Measurements from ENCODE around the gene SNAP47. TPM values are rescaled to one million over a fixed set of nuclear protein-coding genes. Genes with fewer than 3 reads are reported as not detected.
A peak's percentile ranks its signal among the peaks of the same experiment; 100 is the strongest.

Gene SNAP47
- total RNA-seq, 1 donor: 42.8 TPM

DNA sequence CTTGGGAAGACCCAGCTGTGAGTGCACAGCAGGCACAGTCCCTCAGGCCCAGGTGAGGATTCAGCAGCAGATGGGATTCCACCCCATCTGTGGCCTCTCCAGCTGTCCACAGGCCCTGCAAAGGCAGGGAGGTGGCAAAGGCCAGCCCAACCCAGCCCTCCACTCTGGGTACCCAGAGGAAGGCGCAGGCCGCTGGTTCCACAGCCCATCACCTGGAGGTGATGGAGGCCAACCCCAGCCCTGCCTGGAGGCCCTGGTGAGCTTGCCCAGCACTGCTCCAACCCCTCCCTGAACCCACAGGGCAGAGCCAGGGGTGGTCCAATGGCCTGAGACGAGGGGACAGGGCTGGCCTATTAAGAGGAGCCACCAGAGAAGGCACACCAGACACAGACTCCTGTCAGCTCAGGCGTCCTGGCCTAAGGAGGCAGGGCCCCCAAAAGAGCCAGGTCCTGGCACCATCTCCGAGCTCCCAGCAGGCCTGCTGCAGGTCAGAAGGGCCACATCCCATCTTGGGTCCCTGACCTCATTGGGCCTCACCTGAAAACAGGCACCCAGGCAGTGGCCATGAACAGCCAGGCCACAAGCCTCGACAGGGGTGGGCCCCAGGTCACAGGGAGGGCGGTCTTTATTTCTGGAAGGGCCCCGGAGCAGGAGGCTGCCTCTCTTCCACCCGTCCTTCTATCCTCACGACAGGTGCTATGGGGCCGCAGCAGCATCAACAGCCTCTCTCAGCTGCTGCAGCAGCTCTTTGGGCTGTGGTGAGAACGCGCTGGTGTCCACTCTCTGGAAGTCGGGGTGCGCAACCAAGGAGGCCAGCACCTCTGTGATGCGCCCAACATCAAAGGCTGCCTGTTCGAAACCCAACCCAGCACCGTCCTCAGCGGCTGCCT is 3.3 kb upstream of the SNAP47 start:
- DNase-seq (ENCODE audit: low read depth in 2 of 3, low spot score in 2 of 3): no peak

DNA sequence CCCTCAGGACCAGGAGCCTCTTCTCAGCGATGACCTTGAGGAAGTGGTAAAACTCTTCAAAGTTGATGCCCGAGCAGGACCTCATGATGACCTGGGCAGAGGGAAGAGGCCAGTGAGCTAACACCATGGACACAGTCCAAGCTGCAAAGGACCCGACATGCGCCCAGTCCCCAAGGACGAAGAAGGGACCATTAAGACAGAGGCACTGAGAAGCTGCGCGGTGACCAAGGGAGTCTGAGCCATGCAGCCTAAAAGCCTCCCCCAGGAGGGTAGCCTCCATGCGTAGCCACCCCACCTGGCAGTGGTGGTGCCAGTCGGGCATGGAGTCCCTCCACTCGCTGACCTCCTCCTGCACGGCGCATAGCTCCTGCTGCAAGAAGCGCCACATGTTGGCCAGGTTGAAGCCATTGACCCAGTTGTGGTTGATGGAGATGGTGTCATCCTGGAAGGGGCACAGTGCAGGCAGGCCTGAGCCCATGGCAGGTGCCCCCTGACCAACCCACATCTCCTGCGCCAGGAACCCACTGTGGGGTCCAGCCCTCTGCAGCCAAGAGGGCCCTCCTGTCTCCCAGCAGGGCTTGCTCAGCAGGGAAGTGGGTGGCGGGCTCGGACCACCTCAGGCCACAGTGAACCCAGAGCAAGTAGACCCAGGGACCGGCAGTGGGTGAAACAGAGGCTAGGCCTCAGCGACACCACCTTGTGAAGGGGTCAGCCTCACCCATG is 2.5 kb upstream of the SNAP47 start:
- DNase-seq (ENCODE audit: low read depth in 2 of 3, low spot score in 2 of 3): no peak

DNA sequence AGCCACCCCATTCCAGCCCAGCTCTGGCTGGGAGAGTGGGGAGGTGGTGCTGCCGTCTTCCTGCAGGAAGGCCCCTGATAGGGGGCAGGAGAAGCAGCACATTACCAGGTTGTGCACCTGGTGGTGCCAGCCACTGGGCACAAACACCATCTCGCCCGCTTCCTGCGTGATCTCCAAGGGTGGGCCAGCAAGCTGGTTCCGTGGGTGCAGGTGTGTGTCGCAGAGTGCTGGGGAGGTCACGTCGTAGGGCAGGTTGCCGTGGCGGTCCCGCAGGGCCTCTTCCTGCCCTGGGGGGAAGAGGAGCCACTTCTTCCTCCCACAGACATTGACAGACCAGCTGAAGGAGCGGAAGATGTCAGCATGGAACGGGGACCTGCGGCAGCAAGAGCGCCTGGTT is 1.9 kb upstream of the SNAP47 start:
- no peak for DNase-seq (ENCODE audit: low read depth in 2 of 3, low spot score in 2 of 3)

DNA sequence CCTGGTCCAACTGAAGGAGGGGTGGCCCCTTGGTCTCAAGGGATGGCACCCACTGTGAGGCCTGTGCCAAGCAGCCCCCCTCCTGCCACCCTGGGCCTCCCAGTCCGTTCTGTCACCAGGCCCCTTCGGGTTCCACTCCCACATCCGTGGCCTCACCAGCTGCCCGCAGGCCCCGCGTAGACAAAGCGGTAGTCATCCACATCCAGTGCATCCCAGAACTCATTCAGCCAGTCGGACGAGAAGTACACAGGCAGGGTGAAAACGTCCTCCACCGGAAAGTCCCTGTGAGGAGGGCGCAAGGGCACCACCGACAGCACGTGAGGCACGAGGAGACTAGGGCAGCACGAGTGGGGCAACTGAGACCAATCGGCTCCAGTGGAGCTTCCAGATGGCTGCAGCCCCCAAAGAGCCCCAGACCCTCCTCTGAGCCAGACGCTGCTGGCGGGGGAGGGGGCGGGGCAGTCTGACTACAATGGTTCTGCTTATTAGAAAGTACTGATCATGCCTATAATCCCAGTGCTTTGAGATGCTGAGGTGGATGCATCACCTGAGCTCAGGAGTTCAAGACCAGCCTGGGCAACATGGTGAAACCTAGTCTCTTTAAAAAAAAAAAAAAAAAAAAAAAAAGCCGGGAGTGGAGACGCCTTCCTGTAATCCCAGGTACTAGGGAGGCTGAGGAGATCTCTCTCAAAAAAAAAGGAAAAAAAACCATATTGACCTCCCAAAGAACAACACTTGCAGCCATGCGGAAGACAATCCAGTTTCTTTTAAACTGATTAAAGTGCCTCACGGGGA is 1.3 kb upstream of the SNAP47 start:
- no peak for DNase-seq (ENCODE audit: low read depth in 2 of 3, low spot score in 2 of 3)

DNA sequence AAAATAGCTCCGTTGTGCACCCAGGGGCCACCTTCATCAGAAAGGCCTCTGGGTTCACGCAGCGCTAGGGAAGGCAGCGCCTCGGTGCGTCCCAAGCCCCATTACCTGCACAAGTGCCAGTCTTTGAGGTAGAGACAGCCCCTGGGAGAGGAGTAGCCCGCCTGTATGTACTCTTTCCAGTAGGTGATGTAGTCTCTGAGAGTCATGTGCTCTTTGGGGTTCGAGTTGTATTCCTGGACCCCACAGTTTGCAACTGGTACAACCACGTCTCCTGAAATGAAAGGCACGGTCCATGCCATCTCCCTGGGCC is 734 bp upstream of the SNAP47 start:
- DNase-seq (ENCODE audit: low read depth in 2 of 3, low spot score in 2 of 3): peak in 1 of 3 donors; percentile 15

DNA sequence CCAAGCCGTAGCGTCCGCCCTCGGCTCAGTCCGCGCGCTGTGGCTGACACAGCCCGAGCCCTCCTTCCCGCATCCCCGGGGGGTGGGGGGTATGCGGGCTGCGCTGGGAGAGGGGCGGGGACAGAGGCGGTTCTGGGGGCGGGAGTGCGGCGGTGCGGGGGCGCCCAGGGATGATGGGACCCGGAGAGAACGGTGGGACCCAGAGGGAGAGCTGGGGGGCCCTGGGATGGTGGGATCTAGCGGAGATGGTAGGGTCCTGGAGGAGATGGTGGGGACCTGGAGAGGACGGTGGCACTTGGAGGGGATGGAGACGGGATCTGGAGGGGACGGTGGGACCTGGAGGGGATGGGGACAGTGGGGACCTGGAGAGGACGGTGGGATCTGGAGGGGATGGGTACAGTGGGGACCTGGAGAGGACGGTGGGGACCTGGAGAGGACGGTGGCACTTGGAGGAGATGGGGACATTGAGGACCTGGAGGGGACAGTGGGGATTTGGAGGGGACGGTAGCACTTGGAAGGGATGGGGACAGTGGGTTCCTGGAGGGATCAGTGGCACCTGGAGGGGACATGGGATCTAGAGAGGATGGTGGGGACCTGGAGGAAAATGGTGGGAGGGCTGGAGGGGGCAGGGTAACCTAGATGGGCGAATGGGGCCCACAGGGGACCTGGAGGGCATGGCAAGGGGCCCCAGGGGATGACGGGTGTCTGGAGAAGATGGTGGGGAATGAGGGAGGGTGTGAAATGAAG is 477 bp downstream of the SNAP47 start:
- no peak for DNase-seq (ENCODE audit: low read depth in 2 of 3, low spot score in 2 of 3)

DNA sequence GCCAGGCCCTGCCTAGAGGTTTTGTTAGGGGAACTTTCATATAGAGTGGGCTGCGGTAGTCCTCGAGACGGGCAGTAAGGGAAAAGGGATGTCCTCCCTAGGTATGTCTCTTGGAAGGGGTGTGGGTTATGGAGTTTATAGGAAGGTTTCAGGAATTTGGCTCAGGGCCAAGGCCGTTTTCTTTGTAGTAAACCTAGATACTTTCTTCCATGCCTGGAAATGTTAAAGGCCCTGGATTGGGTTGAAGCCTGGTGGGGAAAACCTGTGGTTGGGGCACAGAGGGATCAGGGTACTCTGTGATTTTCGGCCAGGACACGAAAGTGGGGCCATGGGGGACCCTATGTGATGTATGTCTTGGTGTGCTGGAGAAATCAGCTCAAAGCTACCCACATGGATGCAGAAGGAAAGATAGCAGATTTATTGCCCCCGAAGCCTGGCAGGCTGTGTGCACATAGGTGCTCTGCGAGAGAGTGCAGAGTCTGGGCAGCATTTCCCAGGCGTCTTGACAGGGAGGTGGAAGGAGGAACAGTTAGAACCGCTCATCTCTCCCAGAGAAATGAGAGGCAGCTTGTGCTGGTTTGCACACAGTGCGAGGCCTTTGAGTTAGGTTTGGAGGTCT is 1.7 kb downstream of the SNAP47 start:
- DNase-seq (ENCODE audit: low read depth in 2 of 3, low spot score in 2 of 3): no peak

DNA sequence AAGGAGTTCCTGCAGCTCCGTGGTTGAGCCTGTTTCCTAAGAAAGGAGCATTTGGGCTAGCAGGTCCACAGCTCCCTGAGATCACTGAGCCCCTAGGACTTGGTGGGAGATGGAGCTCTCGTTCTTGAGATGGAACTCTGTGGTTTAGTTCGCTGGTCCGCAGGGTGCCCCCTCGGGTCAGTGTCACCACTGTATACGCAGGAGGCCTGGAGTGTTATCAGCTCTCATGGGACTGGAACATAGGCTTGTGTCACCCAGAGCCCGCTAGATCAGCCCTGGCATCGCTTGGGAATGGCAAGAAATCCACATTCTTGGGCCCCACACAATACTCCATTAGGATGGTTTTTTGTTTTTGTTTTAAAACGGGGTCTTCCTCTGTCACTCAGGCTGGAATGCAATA is 3.6 kb downstream of the SNAP47 start:
- no peak for DNase-seq (ENCODE audit: low read depth in 2 of 3, low spot score in 2 of 3)

DNA sequence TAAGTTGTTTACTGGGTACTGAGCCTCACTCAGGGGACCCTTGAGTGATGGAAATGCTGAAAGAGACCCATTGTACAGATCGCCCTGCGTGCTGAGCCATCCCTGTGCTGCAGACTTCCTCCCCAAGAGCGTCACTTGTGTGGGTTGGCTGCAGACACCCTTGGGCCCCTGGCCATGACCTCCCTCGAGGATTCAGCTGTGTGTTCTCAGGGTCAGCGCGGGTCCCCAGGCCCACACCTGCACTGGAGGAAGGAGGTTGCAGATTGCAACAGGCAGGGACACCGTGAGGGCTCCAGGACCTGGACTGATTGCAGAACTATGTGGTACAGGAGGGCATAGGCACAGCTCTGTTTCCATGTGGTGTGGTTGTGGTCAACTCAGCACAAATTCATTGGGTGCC is 4.4 kb downstream of the SNAP47 start:
- no peak for DNase-seq (ENCODE audit: low read depth in 2 of 3, low spot score in 2 of 3)

DNA sequence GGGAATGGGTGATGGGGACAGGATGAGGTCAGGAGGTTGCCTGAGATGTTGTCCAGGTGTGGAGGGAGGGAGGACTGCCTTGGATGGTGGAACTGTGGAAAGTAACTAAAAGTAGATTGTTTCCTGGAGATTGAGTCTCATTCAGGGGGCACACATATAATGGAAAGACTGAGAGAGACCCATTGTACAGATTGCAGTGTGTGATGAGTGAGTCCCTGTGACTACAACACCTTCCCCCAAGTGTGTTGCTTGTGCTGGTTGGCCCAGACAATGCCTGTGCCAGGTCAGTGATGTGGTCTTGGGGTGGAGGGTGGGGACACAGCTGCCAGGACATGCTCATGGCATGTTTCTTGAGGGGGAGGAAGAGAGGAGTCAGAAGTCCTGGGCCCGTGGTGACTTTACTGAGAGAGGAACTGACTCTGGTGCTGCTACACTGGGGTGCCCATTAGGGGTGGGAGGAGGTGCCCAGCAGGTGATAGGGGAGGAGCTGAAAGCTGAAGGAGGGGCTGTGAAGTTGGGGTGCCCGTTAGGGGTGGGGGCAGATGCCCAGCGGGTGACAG is 5.2 kb downstream of the SNAP47 start:
- DNase-seq (ENCODE audit: low read depth in 2 of 3, low spot score in 2 of 3): no peak

DNA sequence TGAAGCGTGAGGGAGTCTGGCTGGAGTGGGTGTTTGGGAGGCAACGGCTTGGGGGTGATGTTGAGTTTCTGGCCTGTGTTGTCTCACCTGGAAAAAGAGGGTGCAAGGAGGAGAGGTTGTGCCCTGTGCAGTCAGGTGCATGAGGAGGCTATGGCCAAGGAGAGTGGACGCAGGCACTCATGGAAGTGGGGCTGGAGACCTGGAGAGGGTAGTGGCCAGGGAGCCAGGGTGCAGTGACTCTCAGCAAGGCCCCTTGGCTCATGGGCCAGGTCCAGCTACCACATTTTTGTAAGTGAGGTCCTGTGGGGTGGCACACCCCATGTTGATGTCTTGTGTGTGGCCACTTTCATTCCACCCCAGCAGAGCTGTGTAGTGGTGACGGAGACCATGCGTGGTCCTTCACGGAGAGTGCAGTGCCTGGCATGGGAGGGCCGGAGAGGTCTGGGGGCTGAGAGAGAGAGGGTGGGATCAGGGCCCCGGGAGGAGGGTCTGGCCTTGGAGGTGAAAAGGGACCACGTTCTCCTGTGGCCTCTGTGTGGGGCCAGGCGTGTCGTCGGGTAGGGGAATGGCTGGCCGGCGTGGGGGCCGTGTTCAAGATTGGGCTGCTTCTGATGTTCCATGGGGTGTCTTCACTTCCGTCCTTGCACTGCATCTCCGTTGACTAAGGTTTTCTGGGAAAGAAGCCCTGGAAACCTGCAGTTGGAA is 6.1 kb downstream of the SNAP47 start:
- no peak for DNase-seq (ENCODE audit: low read depth in 2 of 3, low spot score in 2 of 3)

DNA sequence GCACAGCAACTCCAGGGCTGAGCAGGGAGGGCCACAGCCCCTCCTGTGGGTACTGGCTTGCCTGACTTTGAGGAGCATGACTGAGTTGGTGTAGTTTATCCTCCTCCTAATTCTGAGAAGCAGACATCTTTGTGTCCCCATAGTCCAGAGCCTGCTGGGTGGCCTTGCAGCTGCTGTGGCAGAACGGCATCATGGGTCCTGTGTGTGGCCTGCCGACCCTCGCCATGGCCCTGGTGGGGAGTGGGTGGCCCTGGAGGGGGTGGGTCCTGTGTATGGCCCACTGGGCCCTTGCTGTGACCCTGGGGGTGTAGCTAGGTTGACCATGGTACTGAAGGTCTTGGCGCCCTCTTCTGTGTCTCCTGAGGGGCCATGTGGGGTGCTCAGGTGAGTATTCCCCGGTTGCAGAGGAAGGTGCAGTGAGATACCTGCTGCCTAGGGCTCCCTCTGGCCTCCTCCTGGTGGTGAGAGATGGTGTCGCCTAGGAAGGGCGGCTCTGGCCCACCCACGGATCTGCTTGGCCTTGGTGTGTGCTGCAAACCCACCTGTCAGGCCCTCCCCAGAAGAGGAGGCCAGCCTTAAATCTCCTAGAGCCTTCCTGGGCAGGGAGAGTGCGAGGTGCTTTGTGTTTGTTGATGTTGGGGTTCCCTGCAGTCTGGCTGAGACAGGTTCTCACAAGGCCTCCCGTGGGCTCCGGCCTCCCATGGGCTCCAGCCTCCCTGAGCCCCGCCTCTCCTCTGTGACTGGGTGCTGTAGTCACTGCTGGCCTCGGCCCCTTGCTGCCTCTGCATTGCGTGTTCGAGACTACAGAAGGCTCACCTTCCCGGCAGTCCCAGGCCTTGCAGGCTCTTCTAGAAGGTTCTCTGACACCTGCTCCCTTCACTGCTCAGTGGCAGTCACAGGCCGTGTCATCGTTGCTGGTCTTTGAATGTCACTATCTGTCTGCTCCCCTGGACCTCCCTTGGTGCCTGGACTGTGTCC is 7.8 kb downstream of the SNAP47 start:
- no peak for DNase-seq (ENCODE audit: low read depth in 2 of 3, low spot score in 2 of 3)

DNA sequence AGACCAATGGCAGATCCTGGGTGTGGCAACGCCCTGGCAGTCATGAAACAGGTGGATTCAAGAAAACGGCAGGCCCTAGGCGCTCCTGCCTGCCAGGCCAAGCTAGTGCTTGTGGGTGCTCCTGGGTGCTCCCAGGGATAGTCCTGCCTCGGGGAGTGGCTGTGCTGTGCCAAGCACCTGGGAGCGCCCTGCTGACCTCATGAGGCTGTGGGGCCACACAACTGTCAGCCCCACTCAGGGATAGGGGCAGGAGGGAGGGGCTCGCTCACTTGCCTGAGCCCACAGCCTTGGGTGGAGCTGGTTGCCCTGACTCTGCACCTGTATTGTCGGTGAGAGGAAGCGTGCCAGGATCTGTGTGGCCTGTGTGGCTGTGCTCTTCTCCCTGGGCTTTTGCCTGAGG is 9.4 kb downstream of the SNAP47 start:
- no peak for DNase-seq (ENCODE audit: low read depth in 2 of 3, low spot score in 2 of 3)

DNA sequence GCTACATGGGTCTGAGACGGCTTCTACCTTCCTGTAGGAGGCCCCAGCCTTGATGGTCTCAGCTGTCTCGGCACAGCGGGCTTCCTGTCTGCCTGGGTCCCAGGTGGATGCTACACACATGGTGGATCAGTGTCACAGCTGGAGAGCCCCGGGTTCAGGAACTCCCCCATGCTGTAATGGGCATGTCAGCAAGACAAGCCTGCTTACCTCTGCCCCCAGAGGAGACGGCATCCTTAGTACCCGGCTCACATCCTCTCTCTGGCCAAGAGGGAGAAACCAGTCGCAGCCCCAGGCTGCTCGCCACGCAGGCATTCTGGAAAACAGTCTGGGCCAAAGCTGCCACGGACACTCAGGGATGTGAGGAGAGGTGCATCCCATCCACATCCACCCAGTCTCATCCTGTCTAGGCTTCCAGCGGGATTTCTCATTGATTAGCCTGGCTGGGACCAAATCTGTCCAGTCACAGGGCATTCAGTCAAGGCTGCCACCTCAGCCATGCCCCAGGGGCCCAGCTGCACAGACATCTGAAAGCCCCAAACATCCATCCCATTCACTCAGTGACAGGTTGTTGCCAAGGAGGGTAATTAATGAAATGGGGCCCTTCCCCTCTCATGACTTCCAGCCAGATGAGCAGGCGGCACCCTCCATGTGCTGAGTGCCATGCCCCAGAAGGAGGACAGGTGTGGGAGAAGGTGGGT is 10.5 kb downstream of the SNAP47 start:
- DNase-seq (ENCODE audit: low read depth in 2 of 3, low spot score in 2 of 3): no peak

DNA sequence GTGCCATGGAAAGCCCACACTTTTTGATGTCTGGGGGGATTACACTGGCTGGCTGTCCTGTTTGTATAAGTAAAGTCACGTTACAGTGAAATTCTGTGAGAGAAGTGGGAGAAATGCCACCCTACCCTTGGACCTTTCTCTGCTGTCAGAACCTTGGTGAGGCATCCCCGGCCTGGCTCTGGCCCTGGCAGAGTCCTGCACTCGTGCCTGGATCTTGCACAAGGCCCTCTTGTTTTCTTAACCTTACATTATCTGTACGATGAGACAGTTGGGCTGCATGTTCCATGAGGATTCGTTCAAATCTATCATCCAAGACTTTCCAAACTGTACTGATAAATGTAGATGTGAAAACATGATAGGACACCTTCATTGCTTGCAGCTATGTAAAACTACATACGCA is 11.4 kb downstream of the SNAP47 start:
- DNase-seq (ENCODE audit: low read depth in 2 of 3, low spot score in 2 of 3): no peak

DNA sequence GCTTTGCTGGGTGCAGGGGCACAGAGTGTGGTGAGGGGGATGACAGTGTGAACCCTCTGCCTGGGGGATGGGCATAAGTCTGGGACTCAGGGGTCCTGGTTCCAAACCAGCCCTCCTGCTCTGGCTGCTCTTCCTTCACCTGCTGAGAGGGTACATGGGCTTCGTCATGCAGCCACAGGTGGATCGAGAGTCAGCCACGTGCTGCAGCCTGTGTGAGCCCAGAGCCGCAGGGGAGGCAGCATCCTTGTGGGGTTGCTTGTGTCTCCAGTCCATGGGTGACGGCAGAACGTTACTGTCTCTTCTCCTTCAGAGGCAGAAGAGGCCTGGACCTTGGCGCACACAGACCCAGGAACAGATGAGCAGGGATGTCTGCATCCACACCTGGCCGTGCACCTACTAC is 12.1 kb downstream of the SNAP47 start:
- no peak for DNase-seq (ENCODE audit: low read depth in 2 of 3, low spot score in 2 of 3)

DNA sequence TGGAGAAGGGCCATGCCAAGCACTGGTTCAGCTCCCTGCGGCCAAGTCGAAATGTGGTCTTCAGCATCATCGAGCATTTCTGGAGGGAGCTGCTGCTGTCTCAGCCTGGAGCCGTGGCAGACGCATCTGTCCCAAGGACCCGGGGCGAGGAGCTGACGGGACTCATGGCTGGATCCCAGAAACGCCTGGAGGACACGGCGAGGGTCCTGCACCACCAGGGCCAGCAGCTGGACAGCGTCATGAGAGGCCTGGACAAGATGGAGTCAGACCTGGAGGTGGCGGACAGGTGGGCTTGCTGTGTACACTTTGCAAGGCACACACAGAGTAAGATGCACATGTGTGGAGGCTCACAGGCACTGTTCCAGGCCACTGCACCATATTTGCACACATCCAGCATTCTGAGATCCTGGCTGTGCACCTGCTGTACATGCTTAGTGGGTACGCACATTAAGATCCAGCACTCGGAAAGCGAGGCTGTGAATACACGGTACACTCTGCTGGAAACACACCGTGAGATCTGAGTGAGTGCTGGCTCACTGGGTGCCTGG is 12.8 kb downstream of the SNAP47 start:
- no peak for DNase-seq (ENCODE audit: low read depth in 2 of 3, low spot score in 2 of 3)

Data from hematopoietic multipotent progenitor cell (in vitro differentiated cells).